PFSK-1 (cell line): ENCODE results near the gene SHD.

Experiments used
- POLR2AphosphoS5 ChIP-seq: IDR thresholded peaks from 2 replicates; pipeline ENCODE4 v1.6.1; 2012; ENCODE audit warnings: low read depth, mild to moderate bottlenecking, control low read depth, low read length, moderate library complexity
- SIN3A ChIP-seq: IDR thresholded peaks from 2 replicates; pipeline ENCODE4 v1.6.1; 2012; ENCODE audit warnings: mild to moderate bottlenecking, low read length, moderate library complexity, borderline replicate concordance; ENCODE audit not compliant: insufficient read depth
- TAF1 ChIP-seq: IDR thresholded peaks from 2 replicates; pipeline ENCODE4 v1.6.1; 2012; ENCODE audit warnings: low read length, control low read depth, borderline replicate concordance; ENCODE audit not compliant: insufficient read depth
- TF ChIP-seq, protein P1 (sequence below), 2 experiments: IDR thresholded peaks; 2 replicates each; pipeline versions ENCODE4 v1.6.1 to v1.8.0; 2011 to 2012; ENCODE audit warnings: low read depth in 2 of 2, low read length in 2 of 2, control low read depth in 1 of 2, inconsistent platforms in 1 of 2, mild to moderate bottlenecking in 1 of 2, moderate library complexity in 1 of 2; ENCODE audit not compliant: insufficient read depth in 1 of 2

DNA sequence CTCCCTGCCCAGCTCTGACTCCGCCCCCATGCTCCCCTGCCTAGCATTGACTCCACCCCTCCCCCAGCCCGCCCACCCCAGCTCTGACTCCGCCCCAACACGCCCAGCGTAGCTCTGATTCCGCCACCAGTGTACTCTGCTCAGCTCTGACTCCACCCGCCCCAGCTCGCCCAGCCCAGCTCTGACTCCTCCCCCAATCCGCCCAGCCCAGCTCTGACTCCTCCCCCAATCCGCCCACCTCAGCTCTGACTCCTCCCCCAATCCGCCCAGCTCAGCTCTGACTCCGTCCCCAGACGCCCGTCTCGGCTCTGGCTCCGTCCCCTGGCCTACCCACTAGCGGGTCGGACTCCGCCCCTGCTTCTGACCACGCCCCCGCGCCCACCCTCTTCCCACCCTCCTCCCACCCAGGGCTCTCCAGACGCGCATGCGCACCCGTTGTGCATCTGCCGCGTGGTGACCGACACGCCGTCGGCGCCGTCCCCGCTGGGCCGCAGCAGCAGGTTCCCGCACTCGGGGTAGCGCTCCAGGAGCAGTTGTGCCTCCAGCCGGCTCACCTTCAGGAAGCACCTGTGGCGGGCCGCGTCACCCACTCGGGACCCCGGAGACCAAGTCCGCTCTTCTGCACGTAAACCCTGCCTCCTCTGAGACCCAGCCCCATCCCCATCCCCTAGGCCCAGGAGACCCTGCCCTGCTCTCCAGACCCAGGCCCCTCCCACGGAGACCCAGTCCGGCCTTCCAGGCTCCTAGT is 49.4 kb downstream of the SHD start:
- TF ChIP-seq, protein P1, sequence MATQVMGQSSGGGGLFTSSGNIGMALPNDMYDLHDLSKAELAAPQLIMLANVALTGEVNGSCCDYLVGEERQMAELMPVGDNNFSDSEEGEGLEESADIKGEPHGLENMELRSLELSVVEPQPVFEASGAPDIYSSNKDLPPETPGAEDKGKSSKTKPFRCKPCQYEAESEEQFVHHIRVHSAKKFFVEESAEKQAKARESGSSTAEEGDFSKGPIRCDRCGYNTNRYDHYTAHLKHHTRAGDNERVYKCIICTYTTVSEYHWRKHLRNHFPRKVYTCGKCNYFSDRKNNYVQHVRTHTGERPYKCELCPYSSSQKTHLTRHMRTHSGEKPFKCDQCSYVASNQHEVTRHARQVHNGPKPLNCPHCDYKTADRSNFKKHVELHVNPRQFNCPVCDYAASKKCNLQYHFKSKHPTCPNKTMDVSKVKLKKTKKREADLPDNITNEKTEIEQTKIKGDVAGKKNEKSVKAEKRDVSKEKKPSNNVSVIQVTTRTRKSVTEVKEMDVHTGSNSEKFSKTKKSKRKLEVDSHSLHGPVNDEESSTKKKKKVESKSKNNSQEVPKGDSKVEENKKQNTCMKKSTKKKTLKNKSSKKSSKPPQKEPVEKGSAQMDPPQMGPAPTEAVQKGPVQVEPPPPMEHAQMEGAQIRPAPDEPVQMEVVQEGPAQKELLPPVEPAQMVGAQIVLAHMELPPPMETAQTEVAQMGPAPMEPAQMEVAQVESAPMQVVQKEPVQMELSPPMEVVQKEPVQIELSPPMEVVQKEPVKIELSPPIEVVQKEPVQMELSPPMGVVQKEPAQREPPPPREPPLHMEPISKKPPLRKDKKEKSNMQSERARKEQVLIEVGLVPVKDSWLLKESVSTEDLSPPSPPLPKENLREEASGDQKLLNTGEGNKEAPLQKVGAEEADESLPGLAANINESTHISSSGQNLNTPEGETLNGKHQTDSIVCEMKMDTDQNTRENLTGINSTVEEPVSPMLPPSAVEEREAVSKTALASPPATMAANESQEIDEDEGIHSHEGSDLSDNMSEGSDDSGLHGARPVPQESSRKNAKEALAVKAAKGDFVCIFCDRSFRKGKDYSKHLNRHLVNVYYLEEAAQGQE (IDR thresholded peaks at IDR 0.05; ENCODE audit: insufficient read depth in 1 of 2, low read depth in 2 of 2, low read length in 2 of 2) = no peak
- TF ChIP-seq POLR2AphosphoS5 = peak; percentile 79
- TF ChIP-seq SIN3A = no peak
- TF ChIP-seq TAF1 = peak; percentile 55; the same call in 1 of the 2 replicates
